Measurements from ENCODE around the gene OST4. TPM values are rescaled to one million over a fixed set of nuclear protein-coding genes. Genes with fewer than 3 reads are reported as not detected.

The OST4 gene
- total and polyA plus RNA-seq, 12 donors, result 174 to 617 (median 402) TPM

GRCh38 chr2:27057184-27057583 lies 14.3 kb downstream of the OST4 start:
- Histone ChIP-seq H3K36me3 (replicated peaks in 1 of 2) (peaks cover 0 to 52% of the 10 kb centered on the region in 2 donors), H3K27ac (no peak overlapping the region), H3K9me3 (replicated peaks in 1 of 3) (no peaks in the 10 kb centered on the region), H3K27me3 (no peaks in the 10 kb centered on the region), H3K4me3 (no peak overlapping the region), H3K4me1 (replicated peaks in 1 of 2) (peaks cover 9 to 21% of the 10 kb centered on the region in 2 donors)
- TF ChIP-seq POLR2A (IDR thresholded peaks at IDR 0.05), result no peak
- TF ChIP-seq, protein P1, sequence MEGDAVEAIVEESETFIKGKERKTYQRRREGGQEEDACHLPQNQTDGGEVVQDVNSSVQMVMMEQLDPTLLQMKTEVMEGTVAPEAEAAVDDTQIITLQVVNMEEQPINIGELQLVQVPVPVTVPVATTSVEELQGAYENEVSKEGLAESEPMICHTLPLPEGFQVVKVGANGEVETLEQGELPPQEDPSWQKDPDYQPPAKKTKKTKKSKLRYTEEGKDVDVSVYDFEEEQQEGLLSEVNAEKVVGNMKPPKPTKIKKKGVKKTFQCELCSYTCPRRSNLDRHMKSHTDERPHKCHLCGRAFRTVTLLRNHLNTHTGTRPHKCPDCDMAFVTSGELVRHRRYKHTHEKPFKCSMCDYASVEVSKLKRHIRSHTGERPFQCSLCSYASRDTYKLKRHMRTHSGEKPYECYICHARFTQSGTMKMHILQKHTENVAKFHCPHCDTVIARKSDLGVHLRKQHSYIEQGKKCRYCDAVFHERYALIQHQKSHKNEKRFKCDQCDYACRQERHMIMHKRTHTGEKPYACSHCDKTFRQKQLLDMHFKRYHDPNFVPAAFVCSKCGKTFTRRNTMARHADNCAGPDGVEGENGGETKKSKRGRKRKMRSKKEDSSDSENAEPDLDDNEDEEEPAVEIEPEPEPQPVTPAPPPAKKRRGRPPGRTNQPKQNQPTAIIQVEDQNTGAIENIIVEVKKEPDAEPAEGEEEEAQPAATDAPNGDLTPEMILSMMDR (IDR thresholded peaks at IDR 0.05), result no peak
- no peak for DNase-seq
- 95 to 96% (median 96%) methylated on average over 6 of the region's 6 CpGs for WGBS, 4 donors
- intact Hi-C loops (cut with DNase I), result no loop called here

DNA sequence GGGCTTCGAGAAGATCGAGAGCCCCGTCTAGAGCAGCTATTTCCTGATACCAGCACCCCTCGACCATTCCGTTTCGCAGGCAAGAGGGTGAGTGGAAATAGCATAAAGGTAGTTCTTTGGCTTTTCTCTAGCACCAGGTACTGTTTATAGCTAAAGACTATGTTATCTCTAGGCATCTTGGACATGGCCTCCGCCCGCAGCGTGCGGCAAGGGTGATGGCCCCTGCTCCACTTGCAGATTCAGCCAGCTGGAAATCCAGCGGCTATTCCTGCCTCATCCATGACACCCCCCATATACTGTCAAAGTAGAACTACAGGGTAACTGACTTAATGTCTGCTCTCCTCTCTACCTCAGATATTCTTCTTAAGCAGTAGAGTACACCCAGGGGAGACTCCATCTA lies 16.7 kb downstream of the OST4 start:
- H3K4me3 ChIP-seq, result no peak overlapping the region
- H3K27ac ChIP-seq, result no peak overlapping the region
- DNase-seq, result no peak
- H3K9me3 ChIP-seq (replicated peaks in 1 of 3), result no peaks in the 10 kb centered on the region
- WGBS, 4 donors, result 94 to 96% (median 96%) methylated on average over 11 of the region's 11 CpGs
- H3K27me3 ChIP-seq, result no peaks in the 10 kb centered on the region
- peaks cover 9 to 22% of the 10 kb centered on the region in 2 donors for H3K4me1 ChIP-seq (replicated peaks in 1 of 2)
- intact Hi-C loops (cut with DNase I), result no loop called here
- H3K36me3 ChIP-seq (replicated peaks in 1 of 2), result peaks cover 0 to 52% of the 10 kb centered on the region in 2 donors
- TF ChIP-seq, protein P1 (IDR thresholded peaks at IDR 0.05), result no peak
- no peak for TF ChIP-seq POLR2A (IDR thresholded peaks at IDR 0.05)

- WGBS, 4 donors, result 84 to 92% (median 88%) methylated on average over 8 of the region's 8 CpGs
- H3K27me3 ChIP-seq, result no peaks in the 10 kb centered on the region
- H3K4me1 ChIP-seq (replicated peaks in 1 of 2), result peaks cover 2 to 17% of the 10 kb centered on the region in 2 donors
- no peaks in the 10 kb centered on the region for H3K9me3 ChIP-seq (replicated peaks in 1 of 3)
- H3K4me3 ChIP-seq, result no peak overlapping the region
- no peak for TF ChIP-seq POLR2A (IDR thresholded peaks at IDR 0.05)
- TF ChIP-seq, protein P1 (IDR thresholded peaks at IDR 0.05), result no peak
- intact Hi-C loops (cut with DNase I), result no loop called here
- no peak overlapping the region for H3K27ac ChIP-seq
- H3K36me3 ChIP-seq (replicated peaks in 1 of 2), result peaks cover 0 to 50% of the 10 kb centered on the region in 2 donors
- no peak for DNase-seq
These were observed 17.7 kb downstream of the OST4 start for GRCh38 chr2:27053776-27054175.

DNA sequence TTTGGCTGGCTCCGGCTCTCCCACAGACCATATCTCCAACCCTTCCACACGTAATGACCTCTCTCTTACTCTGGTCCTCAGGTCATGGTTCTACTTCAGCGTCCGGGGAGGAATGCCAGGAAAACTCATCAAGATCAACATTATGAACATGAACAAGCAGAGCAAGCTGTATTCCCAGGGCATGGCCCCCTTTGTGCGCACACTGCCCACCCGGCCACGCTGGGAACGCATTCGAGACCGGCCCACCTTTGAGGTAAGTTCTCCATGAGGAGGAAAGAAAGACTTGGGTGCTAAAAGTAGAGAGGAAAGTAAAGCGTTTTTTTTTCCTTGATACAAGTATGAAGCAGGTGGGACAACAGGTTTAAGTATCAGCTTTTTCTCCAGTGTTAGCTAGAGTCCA lies 18.1 kb downstream of the OST4 start:
- intact Hi-C loops (cut with DNase I), result no loop called here
- Histone ChIP-seq H3K9me3 (replicated peaks in 1 of 3) (no peaks in the 10 kb centered on the region), H3K4me1 (replicated peaks in 1 of 2) (peaks cover 0 to 13% of the 10 kb centered on the region in 2 donors), H3K27me3 (no peaks in the 10 kb centered on the region), H3K4me3 (no peak overlapping the region), H3K36me3 (replicated peaks in 1 of 2) (peaks cover 0 to 46% of the 10 kb centered on the region in 2 donors), H3K27ac (no peak overlapping the region)
- no peak for DNase-seq
- TF ChIP-seq, protein P1 (IDR thresholded peaks at IDR 0.05), result no peak
- no peak for TF ChIP-seq POLR2A (IDR thresholded peaks at IDR 0.05)
- 82 to 88% (median 85%) methylated on average over 11 of the region's 11 CpGs for WGBS, 4 donors

Measured in adrenal gland (tissue), 12 donors.